HG03460 (cell line): Measurements from ENCODE around the gene RPS6KC1.
"Not testable (repeated sequence)": the region's sequence is repeated elsewhere in the genome, so short reads cannot be mapped to it uniquely, and the experiment has no call there.

Experiments
- ATAC-seq: cut with Tn5 transposase; IDR thresholded peaks from one replicate; pipeline ENCODE4 v1.9.1; 2021; ENCODE audit not compliant: unreplicated experiment

The RPS6KC1 gene

DNA sequence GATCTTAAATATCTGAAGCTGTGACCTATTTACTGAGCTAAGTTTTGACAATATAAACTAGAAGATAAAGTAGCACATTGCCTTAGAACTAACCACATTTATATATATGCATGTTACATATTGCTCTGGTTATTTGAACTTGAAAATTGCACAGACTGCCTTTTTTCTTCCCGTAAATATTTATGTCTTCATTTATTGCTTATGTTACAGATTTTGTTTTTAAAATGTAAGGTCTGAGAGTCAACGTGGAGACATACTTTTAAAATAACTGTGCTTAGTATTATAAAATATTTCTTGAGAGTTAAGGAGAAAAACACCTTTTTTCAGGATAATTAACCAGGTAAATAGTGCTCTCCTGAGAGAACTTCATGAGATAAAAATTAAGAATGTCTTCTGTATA lies 3.1 kb downstream of the RPS6KC1 start:
- ATAC-seq: no peak

DNA sequence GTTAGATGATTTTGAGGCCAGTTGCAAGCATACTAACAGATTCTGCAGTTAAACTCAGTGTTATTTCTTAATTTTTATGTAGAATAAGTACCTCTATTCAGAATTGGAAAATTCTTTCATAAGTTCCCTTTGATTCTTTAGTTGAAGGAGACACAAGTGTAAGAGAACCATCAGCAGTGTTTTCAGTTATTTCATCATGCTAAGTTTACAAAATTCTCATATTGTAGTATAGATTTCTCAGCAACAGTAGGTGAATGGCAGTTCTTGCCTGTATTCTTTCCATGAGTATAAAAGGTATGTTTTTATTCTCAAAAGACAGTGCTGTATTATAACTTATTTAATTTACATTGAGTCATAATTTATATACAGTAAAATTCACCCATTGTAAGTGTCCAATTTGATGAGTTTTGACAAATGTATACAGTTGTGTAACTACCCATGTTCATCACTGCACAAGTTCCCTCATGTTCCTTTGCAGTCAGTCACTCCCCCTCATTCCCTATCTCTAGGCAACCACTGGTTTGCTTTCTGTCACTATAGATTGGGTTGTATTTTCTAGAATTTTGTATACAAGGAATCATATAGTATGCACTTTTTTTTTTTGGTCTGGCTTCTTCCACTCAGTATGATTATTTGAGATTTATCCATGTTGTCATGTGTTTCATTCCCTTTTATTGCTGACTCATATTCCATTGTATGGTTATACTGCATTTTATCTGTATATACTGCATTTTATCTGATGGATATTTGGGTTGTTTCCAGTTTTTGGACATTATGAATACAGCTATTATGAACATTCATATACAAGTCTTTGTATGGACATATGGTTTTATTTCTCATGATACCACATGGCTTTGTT lies 3.9 kb downstream of the RPS6KC1 start:
- ATAC-seq: no peak

DNA sequence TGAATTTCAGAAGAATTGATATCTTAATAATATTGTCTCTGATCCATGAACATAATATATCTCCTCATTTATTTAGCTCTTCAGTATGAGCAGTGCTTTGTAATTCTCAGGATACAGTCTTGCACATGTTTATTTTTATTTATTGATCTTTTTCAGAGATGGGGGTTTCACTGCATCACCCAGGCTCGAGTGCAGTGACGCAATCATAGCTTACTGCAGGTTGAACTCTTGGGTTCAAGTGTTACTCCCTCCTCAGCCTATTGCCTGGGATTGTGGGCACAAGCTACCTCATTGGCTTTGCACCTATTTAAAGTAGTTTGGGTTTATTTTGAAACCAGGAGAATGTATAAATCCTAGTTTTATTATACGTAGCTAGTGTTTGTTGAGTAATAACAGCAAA lies 4.7 kb downstream of the RPS6KC1 start:
- no peak for ATAC-seq

DNA sequence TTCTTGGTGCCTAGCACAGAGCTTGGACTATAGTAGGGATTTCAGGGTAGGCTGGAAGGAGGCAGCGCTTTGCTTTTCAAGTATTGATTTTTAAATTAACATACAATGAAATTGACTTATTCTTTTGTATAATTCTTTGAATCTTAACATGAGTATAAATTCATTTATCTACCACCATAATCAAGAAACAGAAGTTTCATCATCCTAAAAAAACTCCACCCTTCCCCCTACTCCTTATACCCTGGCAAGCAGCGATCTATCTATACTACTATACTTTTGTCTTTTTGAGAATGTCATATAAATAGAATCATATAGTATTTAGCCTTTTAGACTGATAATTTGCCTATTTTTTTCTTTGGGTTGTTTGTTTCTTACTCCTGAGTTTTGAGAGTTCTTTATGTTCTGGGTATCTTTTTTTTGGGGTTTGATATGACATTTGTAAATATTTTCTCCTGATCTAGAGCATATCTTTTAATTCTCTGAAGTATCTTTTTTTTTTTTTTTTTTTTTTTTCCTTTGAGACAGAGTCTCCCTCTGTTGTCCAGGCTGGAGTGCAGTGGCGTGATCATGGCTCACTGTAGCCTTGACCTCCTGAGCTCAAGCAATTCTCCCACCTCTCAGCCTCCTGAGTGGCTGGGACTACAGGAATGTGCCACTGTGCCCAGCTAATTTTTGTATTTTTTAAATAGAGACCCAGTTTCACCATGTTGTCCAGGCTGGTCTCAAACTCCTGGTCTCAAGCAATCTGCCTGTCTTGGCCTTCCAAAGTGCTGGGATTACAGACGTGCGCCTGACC lies 6.4 kb downstream of the RPS6KC1 start:
- no peak for ATAC-seq

DNA sequence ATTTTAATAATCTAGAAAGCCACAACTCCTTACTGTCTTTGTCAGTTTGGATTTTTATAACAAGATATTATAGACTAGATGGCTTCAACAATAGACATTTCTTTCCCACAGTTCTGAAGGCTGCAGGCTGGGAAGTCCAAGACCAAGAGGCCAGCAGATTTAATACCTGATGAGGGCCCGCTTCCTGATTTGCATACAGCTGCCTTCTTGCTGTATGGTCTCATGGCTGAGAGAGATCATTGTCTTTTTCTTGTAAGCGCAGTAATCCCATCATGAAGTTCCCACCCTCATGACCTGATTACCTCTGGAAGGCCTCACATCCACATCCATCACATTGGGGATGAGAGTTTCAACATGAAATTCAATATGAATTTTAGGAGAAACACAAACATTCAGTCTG lies 9.8 kb downstream of the RPS6KC1 start:
- no peak for ATAC-seq

DNA sequence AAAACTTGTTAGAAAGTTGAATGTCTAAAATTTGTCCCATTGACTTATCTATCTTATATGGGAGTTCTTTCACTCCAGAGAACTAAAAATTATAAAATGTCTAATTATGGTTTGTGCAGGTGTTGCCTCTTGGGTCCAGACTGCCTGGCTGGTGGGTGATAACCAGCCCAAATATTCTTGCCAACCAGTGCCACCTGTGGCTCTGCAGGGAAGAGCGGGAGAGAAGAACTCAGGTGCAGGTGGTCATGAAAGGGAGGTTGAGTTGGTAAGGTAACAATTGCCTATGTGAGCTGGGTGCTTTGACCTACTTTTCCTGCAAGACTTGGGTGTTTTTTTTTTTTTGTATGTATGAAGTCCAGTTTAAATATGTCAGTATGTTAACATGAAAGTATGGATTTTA lies 10.2 kb downstream of the RPS6KC1 start:
- ATAC-seq: no peak

DNA sequence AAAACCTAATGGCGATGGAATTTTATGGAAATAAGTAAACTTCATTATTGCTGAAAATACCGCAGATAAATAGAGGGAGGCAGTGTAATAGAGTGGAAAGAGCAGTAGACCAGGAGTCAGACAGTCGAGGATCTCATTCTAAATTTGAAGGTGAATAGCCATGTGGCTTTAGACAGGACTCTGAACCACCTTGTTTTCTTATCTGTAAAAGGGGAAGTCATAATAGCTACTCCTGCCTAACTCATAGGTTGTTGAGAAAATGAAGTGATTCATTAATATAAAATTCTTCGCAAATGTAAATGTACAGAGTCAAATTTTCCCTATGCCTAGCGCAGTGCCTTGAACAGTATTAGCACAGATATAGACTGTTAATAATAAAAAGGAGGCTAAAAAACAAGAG lies 14.8 kb downstream of the RPS6KC1 start:
- ATAC-seq: no peak

DNA sequence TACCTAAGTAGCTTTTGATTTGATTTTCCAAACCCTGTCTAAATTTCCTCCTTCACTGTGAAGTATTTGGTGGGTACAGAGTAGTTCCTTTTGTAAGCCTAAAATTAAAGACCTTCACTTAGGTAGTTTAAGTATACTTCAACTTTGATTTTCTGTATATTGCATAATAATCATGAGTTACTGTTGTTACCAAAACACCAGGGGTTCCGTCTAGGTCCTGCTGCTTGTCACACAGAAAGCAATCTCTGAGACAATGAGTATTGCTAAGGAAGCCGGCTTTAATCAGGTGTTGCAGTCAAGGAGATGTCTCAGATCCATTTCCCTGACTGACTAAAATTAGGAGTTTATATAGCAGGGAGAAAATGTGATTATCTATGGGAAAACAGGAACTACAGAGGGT lies 15.3 kb downstream of the RPS6KC1 start:
- no peak for ATAC-seq

DNA sequence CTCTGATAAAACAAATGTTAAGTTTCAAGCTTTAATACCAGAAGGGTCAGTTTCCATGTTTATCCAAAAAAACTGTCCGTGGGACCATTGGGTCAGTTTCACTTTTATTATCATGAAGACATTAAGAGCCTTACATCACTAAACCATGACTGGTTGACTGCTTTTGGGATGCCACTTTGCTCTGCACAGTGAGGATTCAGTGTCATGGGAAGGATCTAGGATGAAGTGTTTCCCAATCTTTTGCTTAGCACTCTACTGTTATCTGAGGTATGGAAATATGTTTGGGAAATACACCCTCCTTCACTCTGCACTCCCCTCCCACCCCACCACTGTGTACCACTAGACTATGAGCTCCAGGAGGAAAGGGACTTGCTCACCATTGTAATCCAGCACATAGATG lies 16.3 kb downstream of the RPS6KC1 start:
- no peak for ATAC-seq

DNA sequence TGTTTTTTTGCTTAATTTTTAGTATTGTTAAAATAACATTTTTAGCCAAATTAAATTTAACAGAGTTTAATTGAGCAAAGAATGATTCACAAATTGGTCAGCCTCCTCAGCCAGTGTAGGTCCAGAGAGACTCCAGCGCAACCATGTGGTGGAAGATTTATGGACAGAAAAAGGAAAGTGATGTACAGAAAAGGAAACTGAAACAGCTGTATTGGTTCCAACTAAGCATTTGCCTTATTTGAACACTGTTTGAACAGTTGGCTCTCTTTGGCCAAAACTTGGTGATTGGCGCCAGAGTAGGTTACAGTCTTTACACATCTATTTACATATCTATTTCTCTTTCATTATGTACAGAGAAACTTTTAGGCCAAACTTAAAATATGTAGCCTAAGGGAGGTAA lies 19.4 kb downstream of the RPS6KC1 start:
- peak; percentile 92 for ATAC-seq

DNA sequence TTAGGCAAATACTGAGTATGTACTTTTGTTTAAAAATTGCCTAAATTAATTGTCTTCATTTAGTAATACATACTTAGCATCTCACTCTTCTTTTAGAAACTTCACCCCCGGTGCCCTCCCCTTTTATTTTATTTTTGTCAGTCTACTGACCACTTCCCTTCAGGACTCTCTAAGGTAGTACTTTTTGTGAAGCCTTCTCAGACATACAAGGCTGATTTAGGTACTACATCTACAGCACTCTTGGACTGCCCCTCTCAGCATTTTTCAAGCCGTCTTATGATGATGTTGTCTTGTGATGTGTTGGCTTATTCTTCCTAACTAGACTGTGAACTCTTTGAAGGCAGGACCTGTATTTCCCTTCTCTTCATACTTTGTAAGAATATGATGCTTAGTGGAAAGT lies 24.7 kb downstream of the RPS6KC1 start:
- ATAC-seq: peak; percentile 83

DNA sequence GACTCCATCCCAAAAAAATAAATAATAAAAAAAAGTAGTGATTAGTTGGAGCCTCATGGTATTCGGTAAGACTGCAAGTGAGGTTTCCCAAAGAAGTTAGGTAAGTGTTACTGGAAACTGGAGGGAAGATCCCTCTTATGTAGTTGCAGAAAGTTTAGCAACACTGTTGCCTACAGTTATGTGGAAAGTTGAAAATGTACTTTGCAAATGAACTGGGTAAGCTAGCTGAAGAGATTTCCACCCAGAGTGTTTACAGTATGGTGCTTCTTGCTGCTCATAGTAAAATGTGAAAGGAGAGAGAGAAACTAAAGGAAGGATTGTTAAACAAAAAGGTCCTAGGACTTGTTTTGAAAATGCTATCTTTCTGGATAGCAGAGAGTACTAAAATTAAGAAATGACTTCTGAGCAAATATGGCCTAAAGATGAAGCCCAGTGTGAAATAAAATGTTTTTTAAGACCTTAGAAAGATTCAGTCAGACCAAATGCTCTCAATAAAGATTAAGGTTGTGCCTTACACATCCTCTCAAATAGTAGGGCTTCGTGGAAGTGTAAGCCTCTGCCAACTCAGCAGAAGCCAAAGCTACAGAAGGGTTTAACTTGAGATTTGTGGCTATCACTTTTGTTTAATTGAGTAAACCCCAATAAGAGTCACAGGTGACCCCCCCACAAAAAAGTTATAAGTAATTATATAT lies 31.5 kb downstream of the RPS6KC1 start:
- no peak for ATAC-seq

DNA sequence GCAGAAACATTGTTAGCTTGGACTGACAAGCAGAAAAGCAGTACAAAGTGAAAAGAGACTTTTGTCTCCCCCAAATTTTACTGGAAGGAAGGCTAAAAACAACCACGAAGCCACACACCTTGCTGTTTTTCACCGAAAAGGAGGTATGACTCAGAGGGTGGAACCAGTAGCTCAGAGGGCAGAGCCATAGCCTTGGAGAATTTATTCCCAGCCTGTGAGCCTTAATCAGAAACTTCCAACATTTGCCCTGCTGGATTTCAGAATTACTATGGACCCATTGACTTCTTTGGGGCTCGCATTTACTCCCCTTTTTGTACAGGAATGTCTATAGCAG lies 32.0 kb downstream of the RPS6KC1 start:
- ATAC-seq: no peak

DNA sequence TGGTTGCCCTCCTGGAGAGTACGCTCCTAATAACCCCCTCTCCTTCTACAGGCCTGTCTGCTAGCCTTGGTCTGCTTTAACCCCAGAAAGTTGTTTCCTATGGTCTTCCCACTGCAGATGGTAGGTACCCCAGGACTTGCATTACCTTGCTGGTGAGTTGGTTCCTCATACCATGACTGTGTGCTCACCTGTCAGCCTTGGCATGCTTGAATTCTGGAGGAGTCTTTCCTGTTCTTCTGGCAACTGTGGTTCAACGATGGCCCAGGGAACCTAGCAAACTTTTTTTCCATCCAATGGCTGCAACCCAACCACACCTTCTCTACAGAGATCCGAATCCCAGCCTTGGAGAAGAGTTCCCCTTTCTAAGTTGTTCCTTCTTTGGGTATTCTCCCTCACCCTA lies 36.9 kb downstream of the RPS6KC1 start:
- ATAC-seq: no peak

DNA sequence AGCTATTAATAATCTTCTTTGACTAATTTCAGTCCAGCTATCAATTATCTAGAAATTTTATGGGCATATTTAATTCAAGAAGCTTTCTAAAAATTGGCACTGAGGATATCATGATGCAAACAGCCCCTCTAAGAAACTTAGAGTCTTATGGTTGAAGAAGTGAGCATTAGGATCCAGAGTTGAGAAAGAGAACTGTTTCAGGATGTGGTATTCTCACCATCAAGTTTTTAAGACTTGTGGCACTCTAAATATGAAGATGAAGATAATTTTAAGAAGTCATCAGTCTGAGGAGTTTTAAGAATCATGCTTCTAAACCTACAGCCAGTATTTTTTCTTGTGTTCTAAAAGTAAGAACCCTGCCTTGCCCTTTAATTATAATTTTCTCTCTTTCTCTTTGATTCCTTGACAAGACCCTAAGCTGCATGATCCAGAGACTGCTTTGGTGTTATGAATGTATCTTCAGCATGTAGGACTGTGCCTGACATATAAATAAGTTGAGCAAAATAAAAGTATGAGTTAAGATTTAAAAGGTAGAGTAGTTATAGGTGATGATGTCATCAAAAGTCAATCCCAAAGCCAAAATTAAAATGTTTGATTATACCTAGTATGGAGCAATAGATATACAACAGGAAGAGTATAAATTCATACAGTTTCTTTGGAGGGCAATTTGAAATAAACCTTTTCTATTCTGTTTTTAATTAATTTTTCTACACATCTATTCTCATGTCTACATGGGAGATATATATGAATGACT lies 39.1 kb downstream of the RPS6KC1 start:
- no peak for ATAC-seq

DNA sequence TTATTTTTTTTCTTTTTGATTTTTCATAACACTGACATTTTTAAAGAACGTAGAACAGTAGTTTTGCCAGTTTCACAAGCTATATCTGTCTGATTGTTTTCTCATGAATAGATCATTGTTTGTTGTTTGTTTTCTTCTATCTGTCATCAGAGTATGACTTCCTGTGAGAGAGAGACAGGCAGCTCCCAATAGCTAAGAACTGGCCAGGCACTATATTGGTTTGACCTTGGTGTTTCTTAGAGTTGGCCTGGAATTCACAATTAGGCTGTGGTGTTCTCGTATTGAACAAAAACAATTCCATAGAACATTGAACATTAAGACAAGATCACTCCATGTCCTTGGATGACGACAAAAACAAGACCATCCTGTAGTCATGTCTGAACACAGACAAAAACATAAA lies 43.4 kb downstream of the RPS6KC1 start:
- ATAC-seq: no peak

DNA sequence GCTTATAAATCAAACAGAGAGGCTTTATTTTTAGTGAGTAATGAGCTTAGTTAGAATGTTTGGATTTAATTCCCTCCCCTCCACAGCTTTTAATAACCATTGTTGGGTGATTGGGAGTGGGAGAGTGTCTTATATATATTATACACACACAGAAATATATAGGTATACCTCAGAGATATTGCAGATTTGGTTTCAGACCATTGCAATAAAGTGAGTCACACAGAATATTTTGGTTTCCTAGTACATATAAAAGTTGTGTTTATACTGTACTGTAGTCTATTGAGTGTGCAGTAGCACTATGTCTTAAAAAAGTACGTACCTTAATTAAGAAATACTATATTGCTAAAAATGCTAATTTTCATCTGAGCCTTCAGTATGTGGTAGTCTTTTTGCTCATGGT lies 44.4 kb downstream of the RPS6KC1 start:
- no peak for ATAC-seq

DNA sequence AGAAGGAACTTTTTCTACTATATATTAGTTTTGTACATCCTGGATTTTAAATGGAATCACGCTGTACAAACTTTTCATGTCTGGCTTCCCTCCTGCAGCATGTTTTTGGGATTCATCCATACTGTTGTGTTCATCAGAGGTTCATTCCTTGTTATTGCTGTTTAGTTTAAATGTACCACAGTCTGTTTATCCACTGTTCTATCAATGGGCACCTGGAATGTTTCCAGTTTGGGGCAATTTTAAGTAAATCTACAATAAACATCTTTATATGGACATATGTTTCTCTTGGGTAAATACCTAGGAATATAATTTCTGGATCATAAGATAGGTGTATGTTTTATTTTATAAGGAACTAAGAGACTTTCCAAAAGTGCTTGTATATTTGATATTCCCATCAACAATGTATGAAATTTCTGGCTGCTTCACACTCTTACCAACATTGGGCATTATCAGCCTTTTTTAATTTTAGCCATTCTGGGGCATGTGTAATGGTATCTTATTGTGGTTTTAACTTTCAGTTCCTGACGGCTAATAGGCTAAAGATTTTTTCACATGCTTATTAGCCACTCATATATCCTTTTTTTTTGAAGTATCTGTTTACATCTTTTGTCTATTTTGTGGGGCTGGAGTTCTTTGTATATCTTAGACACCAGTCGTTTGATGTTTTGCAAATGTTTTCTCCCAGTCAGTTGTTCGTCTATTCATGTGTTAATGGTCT lies 48.8 kb downstream of the RPS6KC1 start:
- ATAC-seq: no peak

DNA sequence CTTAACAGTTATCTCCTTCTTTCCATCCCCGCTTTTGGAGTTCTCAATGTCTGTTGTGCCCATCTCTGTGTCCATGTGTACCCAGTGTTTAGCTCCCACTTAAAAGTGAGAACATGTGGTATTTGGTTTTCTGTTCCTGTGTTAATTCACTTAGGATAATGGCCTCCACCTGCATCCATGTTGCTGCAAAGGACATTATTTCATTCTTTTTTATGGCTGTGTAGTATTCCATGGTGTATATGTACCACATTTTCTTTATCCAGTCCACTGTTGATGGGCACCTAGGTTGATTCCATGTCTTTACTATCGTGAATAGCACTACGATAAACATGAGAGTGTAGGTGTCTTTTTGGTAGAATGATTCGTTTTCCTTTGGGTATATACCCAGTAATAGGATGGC lies 49.5 kb downstream of the RPS6KC1 start:
- ATAC-seq: not testable (repeated sequence)
